ENCODE measurements around the gene TMEM205. TPM values are rescaled to one million over a fixed set of nuclear protein-coding genes. Genes with fewer than 3 reads are reported as not detected.
A peak's percentile ranks its signal among the peaks of the same experiment; 100 is the strongest.

Gene TMEM205
- total RNA-seq, 2 donors from 2014 or later = 60.4 to 64.7 TPM

DNA sequence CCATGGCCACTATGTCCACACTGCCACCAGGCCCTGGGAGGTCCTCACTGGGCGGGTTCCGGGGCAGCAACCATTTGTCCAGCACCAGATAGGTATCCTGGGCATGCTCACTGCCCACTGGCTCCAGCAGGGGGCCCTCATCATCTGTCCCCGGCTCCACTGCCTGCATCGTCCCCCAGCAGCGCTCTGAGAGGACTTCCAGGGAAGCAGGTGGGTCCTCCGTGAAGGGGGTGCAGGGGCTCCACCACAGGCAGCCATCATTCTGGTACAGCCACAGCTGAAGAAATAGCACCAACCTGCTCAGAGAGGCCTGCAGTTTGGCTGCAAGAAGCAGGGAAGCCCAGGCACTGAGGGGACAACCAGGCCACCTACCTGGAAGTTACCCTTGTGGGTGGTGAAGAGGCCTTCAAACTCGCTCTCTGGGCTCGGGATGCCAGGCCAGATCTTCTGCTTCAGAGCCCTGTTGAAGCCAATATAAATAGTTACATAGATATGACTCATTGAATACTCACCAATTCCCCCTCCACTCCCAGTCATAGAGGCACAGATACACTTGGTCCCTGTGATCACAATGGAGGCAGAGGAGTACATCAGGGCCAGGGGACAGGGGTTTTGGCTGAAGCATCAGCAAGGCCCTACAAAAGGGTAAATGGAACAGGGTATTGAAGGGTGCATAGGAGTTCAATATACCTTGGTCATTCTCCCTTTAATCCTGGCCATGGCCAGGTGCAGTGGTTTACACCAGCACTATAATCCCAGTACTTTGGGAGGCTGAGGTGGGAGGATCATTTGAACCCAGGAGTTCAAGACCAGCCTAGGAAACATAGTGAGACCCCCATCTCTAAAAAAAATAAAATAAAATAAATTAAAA, 32.5 kb upstream of the TMEM205 start:
- peaks cover 70% of the 10 kb centered on the region for H3K4me1 Mint-ChIP-seq (ENCODE audit: low read depth)
- H3K27me3 Mint-ChIP-seq (ENCODE audit: low read depth) = no peaks in the 10 kb centered on the region
- H3K27ac Mint-ChIP-seq = no peak overlapping the region
- DNase-seq (peak; percentile 31 to 35), ATAC-seq (replicated peaks in 1 of 2) (no peak)
- peak overlapping the region; percentile 20 to 60 for H3K4me3 Mint-ChIP-seq
- peaks cover 0 to 2% of the 10 kb centered on the region in 2 donors for H3K9me3 Mint-ChIP-seq
- H3K36me3 Mint-ChIP-seq (ENCODE audit: insufficient read depth in 2 of 2) = peaks cover 8 to 10% of the 10 kb centered on the region in 2 donors

- no peak for ATAC-seq (replicated peaks in 1 of 2)
- Mint-ChIP-seq H3K4me3 (peak overlapping the region in 1 of 2 donors; percentile 13), H3K4me1 (ENCODE audit: low read depth) (peaks cover 71% of the 10 kb centered on the region), H3K36me3 (ENCODE audit: insufficient read depth in 2 of 2) (peaks cover 8 to 10% of the 10 kb centered on the region in 2 donors), H3K9me3 (peaks cover 0 to 2% of the 10 kb centered on the region in 2 donors), H3K27ac (no peak overlapping the region), H3K27me3 (ENCODE audit: low read depth) (no peaks in the 10 kb centered on the region)
- no peak for DNase-seq
Measured at GRCh38 chr19:11377756-11378155, 31.7 kb upstream of the TMEM205 start.

GRCh38 chr19:11377237-11377636, 31.2 kb upstream of the TMEM205 start:
- no peaks in the 10 kb centered on the region for H3K27me3 Mint-ChIP-seq (ENCODE audit: low read depth)

GRCh38 chr19:11375143-11375948, 29.3 kb upstream of the TMEM205 start:
- DNase-seq = peak; percentile 80 to 84
- Mint-ChIP-seq H3K9me3 (peaks cover 0 to 2% of the 10 kb centered on the region in 2 donors), H3K27ac (no peak overlapping the region), H3K36me3 (ENCODE audit: insufficient read depth in 2 of 2) (peaks cover 8 to 15% of the 10 kb centered on the region in 2 donors), H3K27me3 (ENCODE audit: low read depth) (no peaks in the 10 kb centered on the region), H3K4me3 (no peak overlapping the region), H3K4me1 (ENCODE audit: low read depth) (peaks cover 52% of the 10 kb centered on the region)
- peak; percentile 46 to 47 for ATAC-seq (replicated peaks in 1 of 2)

More at GRCh38 chr19:11377237-11377636, 31.2 kb upstream of the TMEM205 start:
- DNase-seq (peak; percentile 40 to 42), ATAC-seq (replicated peaks in 1 of 2) (no peak)
- Mint-ChIP-seq H3K4me1 (ENCODE audit: low read depth) (peaks cover 66% of the 10 kb centered on the region), H3K9me3 (peaks cover 0 to 2% of the 10 kb centered on the region in 2 donors), H3K36me3 (ENCODE audit: insufficient read depth in 2 of 2) (peaks cover 8 to 10% of the 10 kb centered on the region in 2 donors), H3K4me3 (peak overlapping the region in 1 of 2 donors; percentile 78), H3K27ac (peak overlapping the region; percentile 82)

DNA sequence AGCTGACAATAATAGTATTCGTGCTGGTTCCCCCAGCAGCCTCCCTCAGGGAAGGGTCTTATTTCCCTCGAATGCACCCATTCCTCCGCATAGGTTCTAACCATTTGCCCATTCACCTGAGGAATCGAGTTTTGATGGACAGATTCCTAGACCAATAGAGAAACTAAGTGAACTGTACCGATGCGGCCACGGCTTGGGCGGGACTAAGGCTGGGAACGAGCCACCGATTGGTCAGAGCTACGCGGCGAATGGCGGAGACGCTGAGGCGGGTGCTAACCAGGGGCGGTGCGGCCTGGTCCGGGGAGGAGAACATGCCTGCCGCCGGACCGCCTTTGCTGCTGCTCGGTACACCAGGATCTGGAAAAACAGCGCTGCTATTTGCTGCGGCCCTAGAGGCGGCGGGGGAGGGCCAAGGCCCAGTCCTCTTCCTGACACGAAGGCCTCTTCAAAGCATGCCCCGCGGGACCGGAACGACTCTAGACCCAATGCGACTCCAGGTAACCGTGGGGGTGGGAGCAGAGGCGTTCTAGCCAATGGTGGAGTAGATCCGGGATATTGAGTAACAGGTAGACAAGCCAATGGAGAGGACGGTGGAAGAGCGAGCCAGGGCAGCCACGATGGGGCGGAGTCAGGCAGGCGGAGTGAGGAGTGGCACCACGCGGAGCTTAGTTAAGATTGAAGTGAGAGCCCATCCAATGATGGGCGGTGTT, 28.5 kb upstream of the TMEM205 start, which contains the start of gene SWSAP1:
Gene SWSAP1, plus strand, starts transcription at position 234 of the 710 bp plus-strand sequence. Its CDS starts 15 bp downstream, at position 249.
- Mint-ChIP-seq H3K4me1 (ENCODE audit: low read depth) (peaks cover 44% of the 10 kb centered on the region), H3K9me3 (peaks cover 0 to 2% of the 10 kb centered on the region in 2 donors), H3K36me3 (ENCODE audit: insufficient read depth in 2 of 2) (peaks cover 5 to 14% of the 10 kb centered on the region in 2 donors), H3K27ac (no peak within 1 kb of the TSS), H3K27me3 (ENCODE audit: low read depth) (no peaks in the 10 kb centered on the region), H3K4me3 (peak within 1 kb of the TSS in 1 of 2 donors; percentile 36)
- DNase-seq (peak; percentile 96 to 98), ATAC-seq (replicated peaks in 1 of 2) (peak; percentile 91)

DNA sequence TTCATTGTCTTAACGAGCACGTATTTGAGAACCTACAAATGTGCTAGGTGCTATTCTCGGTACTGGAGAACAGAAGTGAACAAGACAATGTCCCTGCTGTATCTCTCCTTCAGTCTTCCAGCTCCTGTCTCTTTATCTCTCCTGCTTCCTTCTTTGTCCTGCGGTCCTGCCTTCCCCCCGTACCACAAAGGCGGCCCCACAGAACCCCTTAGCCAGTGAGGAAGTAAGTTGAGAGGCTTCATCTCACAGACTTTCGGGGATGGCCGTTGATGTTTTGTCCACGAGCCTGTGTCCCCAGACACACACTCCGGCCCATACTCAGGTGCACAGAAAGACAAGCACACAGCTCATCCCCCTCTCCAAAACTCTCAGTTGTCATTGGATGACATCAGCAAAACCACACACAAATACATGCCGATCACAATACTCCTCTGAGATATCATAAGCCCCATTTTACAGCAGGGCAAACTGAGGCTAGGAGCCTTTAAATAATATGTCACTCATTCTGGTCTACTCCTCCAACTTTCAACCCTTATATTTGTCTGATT, 27.9 kb upstream of the TMEM205 start:
- no peak overlapping the region for H3K27ac Mint-ChIP-seq
- peaks cover 0 to 2% of the 10 kb centered on the region in 2 donors for H3K9me3 Mint-ChIP-seq
- H3K4me3 Mint-ChIP-seq = no peak overlapping the region
- ATAC-seq (replicated peaks in 1 of 2) (no peak), DNase-seq (no peak)
- peaks cover 41% of the 10 kb centered on the region for H3K4me1 Mint-ChIP-seq (ENCODE audit: low read depth)
- H3K36me3 Mint-ChIP-seq (ENCODE audit: insufficient read depth in 2 of 2) = peaks cover 5 to 15% of the 10 kb centered on the region in 2 donors
- H3K27me3 Mint-ChIP-seq (ENCODE audit: low read depth) = no peaks in the 10 kb centered on the region

DNA sequence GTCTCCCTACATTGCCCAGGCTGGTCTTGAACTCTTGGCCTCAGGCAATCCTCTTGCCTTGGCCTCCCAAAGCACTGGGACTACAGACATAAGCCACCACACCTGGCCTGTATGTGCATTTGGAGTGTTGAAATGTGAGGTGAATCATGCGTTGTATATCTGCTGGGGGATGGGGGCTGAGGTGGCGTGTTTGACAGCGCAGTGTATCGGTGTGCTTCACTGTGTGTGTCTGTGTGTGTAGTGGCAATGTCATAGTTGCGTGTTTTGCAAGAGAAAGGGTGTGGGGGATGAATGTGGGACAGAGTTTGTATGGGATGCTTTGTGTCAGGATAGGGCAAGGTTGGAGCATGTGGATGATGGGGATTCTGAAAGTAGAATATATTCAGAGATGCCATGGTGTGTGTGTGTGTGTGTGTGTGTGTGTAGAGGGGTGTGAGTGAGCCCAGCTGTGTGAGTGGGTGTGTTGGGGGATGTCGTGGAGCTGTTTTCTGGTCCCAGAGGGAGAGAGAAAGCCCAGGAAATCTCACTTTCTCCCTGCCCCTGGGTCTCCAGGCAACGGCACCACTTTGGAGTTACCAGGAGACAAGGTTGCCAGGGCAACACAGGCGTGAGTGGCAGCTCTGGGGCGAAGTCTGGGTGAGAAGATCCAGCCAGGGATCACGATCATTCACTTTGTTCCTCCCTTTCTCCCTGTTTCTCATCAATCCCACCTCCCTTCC, 27.3 kb upstream of the TMEM205 start:
- H3K4me3 Mint-ChIP-seq = peak overlapping the region in 1 of 2 donors; percentile 36
- H3K4me1 Mint-ChIP-seq (ENCODE audit: low read depth) = peaks cover 35% of the 10 kb centered on the region
- peaks cover 3 to 15% of the 10 kb centered on the region in 2 donors for H3K36me3 Mint-ChIP-seq (ENCODE audit: insufficient read depth in 2 of 2)
- DNase-seq = no peak
- no peaks in the 10 kb centered on the region for H3K27me3 Mint-ChIP-seq (ENCODE audit: low read depth)
- H3K27ac Mint-ChIP-seq = no peak overlapping the region
- ATAC-seq (replicated peaks in 1 of 2) = no peak
- H3K9me3 Mint-ChIP-seq = peaks cover 0 to 2% of the 10 kb centered on the region in 2 donors

GRCh38 chr19:11370744-11371143, 24.7 kb upstream of the TMEM205 start:
- DNase-seq = no peak
- Mint-ChIP-seq H3K27ac (no peak overlapping the region), H3K27me3 (ENCODE audit: low read depth) (no peaks in the 10 kb centered on the region), H3K36me3 (ENCODE audit: insufficient read depth in 2 of 2) (peaks cover 0 to 8% of the 10 kb centered on the region in 2 donors), H3K4me1 (ENCODE audit: low read depth) (peaks cover 9% of the 10 kb centered on the region), H3K9me3 (no peaks in the 10 kb centered on the region), H3K4me3 (no peak overlapping the region)
- ATAC-seq (replicated peaks in 1 of 2) = no peak

DNA sequence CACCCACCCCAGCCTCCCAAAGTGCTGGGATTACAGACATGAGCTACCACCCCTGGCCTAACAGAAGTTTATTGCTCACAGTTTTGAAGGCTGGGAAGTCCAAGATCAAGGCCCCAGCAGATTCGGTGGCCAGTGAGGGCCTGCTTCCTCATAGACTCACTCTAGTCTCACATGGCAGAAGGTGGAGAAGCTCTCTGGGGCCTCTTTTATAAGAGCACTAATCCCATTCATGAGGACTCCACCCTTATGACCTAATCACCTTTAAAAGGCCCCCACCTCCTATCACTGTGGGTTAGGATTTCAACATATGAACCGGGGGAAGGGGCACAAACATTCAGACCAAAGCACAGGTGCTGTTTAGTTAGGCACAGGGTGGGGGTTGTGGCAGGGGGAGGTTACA, 21.5 kb upstream of the TMEM205 start:
- no peak for DNase-seq
- Mint-ChIP-seq H3K4me1 (ENCODE audit: low read depth) (no peaks in the 10 kb centered on the region), H3K27me3 (ENCODE audit: low read depth) (no peaks in the 10 kb centered on the region), H3K9me3 (no peaks in the 10 kb centered on the region), H3K36me3 (ENCODE audit: insufficient read depth in 2 of 2) (peaks cover 0 to 8% of the 10 kb centered on the region in 2 donors), H3K4me3 (no peak overlapping the region), H3K27ac (no peak overlapping the region)
- no peak for ATAC-seq (replicated peaks in 1 of 2)

- Mint-ChIP-seq H3K36me3 (ENCODE audit: insufficient read depth in 2 of 2) (peaks cover 0 to 4% of the 10 kb centered on the region in 2 donors), H3K4me3 (no peak overlapping the region), H3K27me3 (ENCODE audit: low read depth) (no peaks in the 10 kb centered on the region), H3K4me1 (ENCODE audit: low read depth) (no peaks in the 10 kb centered on the region), H3K9me3 (no peaks in the 10 kb centered on the region), H3K27ac (no peak overlapping the region)
- DNase-seq (no peak), ATAC-seq (replicated peaks in 1 of 2) (no peak)
Measured at GRCh38 chr19:11365557-11366117, 19.6 kb upstream of the TMEM205 start.

DNA sequence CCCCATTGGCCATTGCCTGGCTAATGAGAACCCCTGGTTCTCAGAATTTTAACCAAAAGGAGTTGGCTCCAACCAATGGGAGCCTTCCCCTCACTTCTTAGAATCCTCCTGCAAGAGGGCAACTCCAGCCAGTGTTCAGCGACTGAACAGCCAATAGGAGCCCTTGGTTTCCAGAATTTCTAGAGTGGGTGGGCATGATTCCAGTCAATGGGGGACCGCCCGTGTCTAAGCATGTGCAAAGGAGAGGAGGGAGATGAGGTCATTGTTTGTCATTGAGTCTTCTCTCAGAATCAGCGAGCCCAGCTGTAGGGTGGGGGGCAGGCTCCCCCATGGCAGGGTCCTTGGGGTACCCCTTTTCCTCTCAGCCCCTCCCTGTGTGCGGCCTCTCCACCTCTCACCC, 18.9 kb upstream of the TMEM205 start:
- no peaks in the 10 kb centered on the region for H3K9me3 Mint-ChIP-seq
- no peak for ATAC-seq (replicated peaks in 1 of 2)
- peaks cover 0 to 3% of the 10 kb centered on the region in 2 donors for H3K36me3 Mint-ChIP-seq (ENCODE audit: insufficient read depth in 2 of 2)
- no peak for DNase-seq
- no peaks in the 10 kb centered on the region for H3K27me3 Mint-ChIP-seq (ENCODE audit: low read depth)
- H3K27ac Mint-ChIP-seq = no peak overlapping the region
- no peak overlapping the region for H3K4me3 Mint-ChIP-seq
- H3K4me1 Mint-ChIP-seq (ENCODE audit: low read depth) = no peaks in the 10 kb centered on the region
